Measurements from ENCODE around the gene SMIM17. TPM values are rescaled to one million over a fixed set of nuclear protein-coding genes. Genes with fewer than 3 reads are reported as not detected.

The SMIM17 gene
- total and polyA plus RNA-seq, 4 donors, result 0.10 to 0.94 (median 0.27) TPM

GRCh38 chr19:56612737-56613136 is 30.2 kb upstream of the SMIM17 start:
- no peak for TF ChIP-seq CTCF (IDR thresholded peaks at IDR 0.05; ENCODE audit: control extremely low read depth, extremely low read depth)
- no peak for DNase-seq
- no peak for ATAC-seq (ENCODE audit: insufficient read depth, low FRiP score)
- peaks cover 0 to 18% (median 11%) of the 10 kb centered on the region in 4 donors for H3K36me3 ChIP-seq (ENCODE audit: control insufficient read depth in 4 of 4, insufficient read depth in 4 of 4, low read length in 4 of 4)
- H3K27me3 ChIP-seq (ENCODE audit: control insufficient read depth in 3 of 3, insufficient read depth in 3 of 3, low read length in 2 of 3), result no peaks in the 10 kb centered on the region
- no peak overlapping the region for H3K9ac ChIP-seq (ENCODE audit: insufficient read depth in 1 of 2, low read length in 2 of 2)
- peaks cover 0 to 3% (median 0%) of the 10 kb centered on the region in 5 donors for H3K4me1 ChIP-seq (ENCODE audit: control insufficient read depth in 5 of 5, insufficient read depth in 5 of 5, low read length in 5 of 5)
- no peak overlapping the region for H3K27ac ChIP-seq (ENCODE audit: low read depth in 1 of 2, low read length in 1 of 2)
- H3K9me3 ChIP-seq (ENCODE audit: control insufficient read depth in 4 of 4, insufficient read depth in 3 of 4, low read length in 3 of 4), result peaks cover 0 to 37% (median 22%) of the 10 kb centered on the region in 4 donors
- H3K4me3 ChIP-seq, result no peak overlapping the region
- 92 to 96% methylated on average over 2 of the region's 2 CpGs for WGBS, 2 donors

- no peak overlapping the region for H3K4me3 ChIP-seq
- peaks cover 0 to 41% (median 21%) of the 10 kb centered on the region in 4 donors for H3K9me3 ChIP-seq (ENCODE audit: control insufficient read depth in 4 of 4, insufficient read depth in 3 of 4, low read length in 3 of 4)
- no peak for TF ChIP-seq CTCF (IDR thresholded peaks at IDR 0.05; ENCODE audit: control extremely low read depth, extremely low read depth)
- WGBS, 2 donors, result 89 to 93% methylated on average over 5 of the region's 5 CpGs
- DNase-seq, result no peak
- H3K27me3 ChIP-seq (ENCODE audit: control insufficient read depth in 3 of 3, insufficient read depth in 3 of 3, low read length in 2 of 3), result no peaks in the 10 kb centered on the region
- no peak overlapping the region for H3K9ac ChIP-seq (ENCODE audit: insufficient read depth in 1 of 2, low read length in 2 of 2)
- H3K4me1 ChIP-seq (ENCODE audit: control insufficient read depth in 5 of 5, insufficient read depth in 5 of 5, low read length in 5 of 5), result peaks cover 0 to 1% (median 0%) of the 10 kb centered on the region in 5 donors
- ATAC-seq (ENCODE audit: insufficient read depth, low FRiP score), result no peak
- peaks cover 0 to 24% (median 14%) of the 10 kb centered on the region in 4 donors for H3K36me3 ChIP-seq (ENCODE audit: control insufficient read depth in 4 of 4, insufficient read depth in 4 of 4, low read length in 4 of 4)
- no peak overlapping the region for H3K27ac ChIP-seq (ENCODE audit: low read depth in 1 of 2, low read length in 1 of 2)
Observed at GRCh38 chr19:56613639-56614038, 29.3 kb upstream of the SMIM17 start.

GRCh38 chr19:56617531-56617930 is 25.4 kb upstream of the SMIM17 start:
- Histone ChIP-seq H3K4me3 (no peak overlapping the region), H3K36me3 (ENCODE audit: control insufficient read depth in 4 of 4, insufficient read depth in 4 of 4, low read length in 4 of 4) (peaks cover 0 to 26% (median 22%) of the 10 kb centered on the region in 4 donors), H3K27me3 (ENCODE audit: control insufficient read depth in 3 of 3, insufficient read depth in 3 of 3, low read length in 2 of 3) (no peaks in the 10 kb centered on the region), H3K4me1 (ENCODE audit: control insufficient read depth in 5 of 5, insufficient read depth in 5 of 5, low read length in 5 of 5) (no peaks in the 10 kb centered on the region), H3K27ac (ENCODE audit: low read depth in 1 of 2, low read length in 1 of 2) (no peak overlapping the region), H3K9ac (ENCODE audit: insufficient read depth in 1 of 2, low read length in 2 of 2) (no peak overlapping the region), H3K9me3 (ENCODE audit: control insufficient read depth in 4 of 4, insufficient read depth in 3 of 4, low read length in 3 of 4) (peaks cover 0 to 60% (median 10%) of the 10 kb centered on the region in 4 donors)
- WGBS, 2 donors, result 93 to 97% methylated on average over 8 of the region's 8 CpGs
- no peak for ATAC-seq (ENCODE audit: insufficient read depth, low FRiP score)
- TF ChIP-seq CTCF (IDR thresholded peaks at IDR 0.05; ENCODE audit: control extremely low read depth, extremely low read depth), result no peak
- no peak for DNase-seq

GRCh38 chr19:56619121-56619520 is 23.8 kb upstream of the SMIM17 start:
- DNase-seq (no peak), ATAC-seq (ENCODE audit: insufficient read depth, low FRiP score) (no peak)
- Histone ChIP-seq H3K36me3 (ENCODE audit: control insufficient read depth in 4 of 4, insufficient read depth in 4 of 4, low read length in 4 of 4) (peaks cover 0 to 35% (median 29%) of the 10 kb centered on the region in 4 donors), H3K27ac (ENCODE audit: low read depth in 1 of 2, low read length in 1 of 2) (no peak overlapping the region), H3K9me3 (ENCODE audit: control insufficient read depth in 4 of 4, insufficient read depth in 3 of 4, low read length in 3 of 4) (peaks cover 0 to 57% (median 4%) of the 10 kb centered on the region in 4 donors), H3K4me1 (ENCODE audit: control insufficient read depth in 5 of 5, insufficient read depth in 5 of 5, low read length in 5 of 5) (no peaks in the 10 kb centered on the region), H3K27me3 (ENCODE audit: control insufficient read depth in 3 of 3, insufficient read depth in 3 of 3, low read length in 2 of 3) (no peaks in the 10 kb centered on the region), H3K9ac (ENCODE audit: insufficient read depth in 1 of 2, low read length in 2 of 2) (no peak overlapping the region), H3K4me3 (no peak overlapping the region)
- no peak for TF ChIP-seq CTCF (IDR thresholded peaks at IDR 0.05; ENCODE audit: control extremely low read depth, extremely low read depth)
- 80 to 92% methylated on average over 8 of the region's 8 CpGs for WGBS, 2 donors
